WI38 (cell line): ENCODE measurements around the gene FGF1.
A peak's percentile ranks its signal among the peaks of the same experiment; 100 is the strongest.

Experiments used
- H3K4me3 ChIP-seq: 2 replicates; pipeline ENCODE4 v1.5.1; 2011; ENCODE audit warnings: low read depth, mild to moderate bottlenecking, control low read depth, low read length
- TF ChIP-seq, protein P1 (sequence below): IDR thresholded peaks from 2 replicates; pipeline ENCODE4 v1.5.1; 2012; ENCODE audit warnings: low read depth, mild to moderate bottlenecking, control low read depth, low read length

The FGF1 gene

DNA sequence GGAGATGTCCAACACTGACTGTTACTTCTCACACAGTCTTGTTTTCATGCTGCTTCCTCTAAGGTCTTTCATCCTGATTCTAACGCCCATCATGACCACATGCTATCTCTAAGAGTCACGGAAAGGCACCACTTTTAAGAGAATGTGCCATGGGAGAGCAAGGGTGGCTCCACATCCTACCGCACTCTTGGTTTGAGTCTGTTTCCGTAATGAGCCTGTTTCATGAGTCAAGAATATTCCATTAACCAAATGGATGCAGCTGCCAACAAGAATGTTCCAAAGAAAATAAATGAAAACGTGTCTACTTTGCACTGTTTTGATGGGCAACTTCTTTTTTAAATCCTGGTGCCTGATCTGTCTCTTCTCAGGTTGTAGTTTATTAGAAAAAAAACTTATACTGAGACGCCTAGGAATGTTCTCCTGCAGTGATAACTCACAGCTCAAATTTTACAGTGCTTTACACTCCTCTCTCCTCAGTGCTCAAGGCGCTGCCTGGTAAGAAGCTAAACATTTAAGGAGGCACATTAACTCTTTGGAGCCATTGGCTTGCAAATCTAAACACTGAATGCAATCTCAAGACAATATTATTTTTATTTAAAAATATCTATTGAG is 124.3 kb downstream of the FGF1 start:
- TF ChIP-seq, protein P1, sequence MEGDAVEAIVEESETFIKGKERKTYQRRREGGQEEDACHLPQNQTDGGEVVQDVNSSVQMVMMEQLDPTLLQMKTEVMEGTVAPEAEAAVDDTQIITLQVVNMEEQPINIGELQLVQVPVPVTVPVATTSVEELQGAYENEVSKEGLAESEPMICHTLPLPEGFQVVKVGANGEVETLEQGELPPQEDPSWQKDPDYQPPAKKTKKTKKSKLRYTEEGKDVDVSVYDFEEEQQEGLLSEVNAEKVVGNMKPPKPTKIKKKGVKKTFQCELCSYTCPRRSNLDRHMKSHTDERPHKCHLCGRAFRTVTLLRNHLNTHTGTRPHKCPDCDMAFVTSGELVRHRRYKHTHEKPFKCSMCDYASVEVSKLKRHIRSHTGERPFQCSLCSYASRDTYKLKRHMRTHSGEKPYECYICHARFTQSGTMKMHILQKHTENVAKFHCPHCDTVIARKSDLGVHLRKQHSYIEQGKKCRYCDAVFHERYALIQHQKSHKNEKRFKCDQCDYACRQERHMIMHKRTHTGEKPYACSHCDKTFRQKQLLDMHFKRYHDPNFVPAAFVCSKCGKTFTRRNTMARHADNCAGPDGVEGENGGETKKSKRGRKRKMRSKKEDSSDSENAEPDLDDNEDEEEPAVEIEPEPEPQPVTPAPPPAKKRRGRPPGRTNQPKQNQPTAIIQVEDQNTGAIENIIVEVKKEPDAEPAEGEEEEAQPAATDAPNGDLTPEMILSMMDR: no peak
- no peak overlapping the region for H3K4me3 ChIP-seq

- H3K4me3 ChIP-seq: no peak overlapping the region
- TF ChIP-seq, protein P1: no peak
Measured at GRCh38 chr5:142561029-142561428, 124.9 kb downstream of the FGF1 start.

- H3K4me3 ChIP-seq: no peak overlapping the region
- TF ChIP-seq, protein P1: no peak
Measured at GRCh38 chr5:142552107-142552506, 133.8 kb downstream of the FGF1 start.

DNA sequence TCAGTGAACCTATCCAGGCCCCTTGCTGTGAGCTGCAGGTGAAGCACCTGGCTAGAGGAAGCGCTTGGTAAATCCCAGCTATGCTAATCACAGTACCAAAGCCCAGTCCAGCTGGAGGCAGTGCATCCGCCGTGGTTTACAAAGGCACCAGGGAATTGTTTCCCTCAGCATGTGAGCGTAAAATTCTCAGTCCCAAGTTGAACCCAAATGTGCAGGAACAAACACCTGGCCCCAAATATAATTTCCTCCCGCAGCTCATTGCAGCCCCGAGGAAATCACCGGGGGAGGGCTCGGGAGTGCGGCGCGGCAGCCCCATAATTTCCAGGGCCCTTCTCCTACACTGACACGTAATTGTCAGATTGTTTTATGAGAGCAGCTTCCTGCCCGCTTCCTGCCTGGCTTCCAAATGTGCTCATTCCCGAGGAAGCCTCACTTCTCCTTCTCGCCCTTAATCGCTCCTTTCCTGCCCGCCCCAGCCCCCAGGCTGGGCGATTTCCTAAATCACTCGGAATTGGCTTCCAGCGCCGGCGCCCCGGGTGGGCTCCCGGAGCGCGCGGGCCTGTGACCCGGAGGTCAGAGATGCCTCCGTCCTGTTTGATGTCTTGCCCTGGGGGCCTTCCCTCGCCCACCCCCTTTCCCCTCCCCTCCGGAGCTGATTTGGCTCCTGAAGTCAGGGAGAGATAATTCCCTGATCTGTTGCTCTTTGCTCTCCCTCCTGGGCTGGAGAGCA is 134.4 kb downstream of the FGF1 start:
- H3K4me3 ChIP-seq: peak overlapping the region; percentile 46
- TF ChIP-seq, protein P1: no peak

DNA sequence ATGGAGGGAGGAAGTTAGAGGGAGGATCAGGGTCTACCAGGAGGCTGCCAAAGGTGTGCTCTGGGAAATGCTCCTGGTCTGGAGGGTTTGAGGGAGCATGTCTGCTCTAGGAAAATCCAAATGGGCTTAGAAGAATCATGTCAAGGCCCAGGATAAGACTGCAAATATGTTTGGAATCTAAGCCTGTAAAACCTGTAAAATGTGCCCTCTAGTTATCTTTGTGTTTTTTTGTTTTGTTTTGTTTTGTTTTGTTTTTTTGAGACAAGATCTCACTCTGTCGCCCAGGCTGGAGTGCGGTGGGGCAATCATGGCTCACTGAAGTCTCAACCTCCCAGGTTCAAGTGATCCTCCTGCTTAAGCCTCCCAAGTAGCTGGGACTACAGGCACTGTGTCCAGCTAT is 135.4 kb downstream of the FGF1 start:
- TF ChIP-seq, protein P1: no peak

DNA sequence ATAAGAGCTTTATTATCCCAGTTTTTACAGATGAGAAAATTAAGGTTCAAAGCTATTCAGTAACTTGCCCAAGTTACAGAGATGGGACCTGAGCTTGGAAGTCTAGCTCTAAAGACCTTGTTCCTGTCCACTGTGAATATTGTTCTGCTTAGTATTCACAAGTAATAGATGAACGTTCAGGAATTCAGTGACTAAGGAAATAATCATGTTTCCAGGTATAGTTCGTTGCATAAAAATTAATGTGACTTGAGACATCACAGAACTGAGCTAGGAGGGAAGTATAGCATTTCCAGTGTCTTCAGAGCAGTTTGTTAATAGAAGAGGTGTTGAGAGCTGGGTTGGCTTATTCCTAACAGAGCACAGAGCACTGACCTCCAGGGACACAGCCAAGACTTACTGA is 136.1 kb downstream of the FGF1 start:
- TF ChIP-seq, protein P1: no peak
- no peak overlapping the region for H3K4me3 ChIP-seq

More for the DNA sequence above, 135.4 kb downstream of the FGF1 start:
- no peak overlapping the region for H3K4me3 ChIP-seq

- TF ChIP-seq, protein P1: peak; percentile 81
- H3K4me3 ChIP-seq: no peak overlapping the region
Measured at GRCh38 chr5:142548739-142549275, 137.1 kb downstream of the FGF1 start.
